Activated CD4-positive, alpha-beta T cell treated with anti-CD3 and anti-CD28 coated beads, Interleukin-10, Interleukin-2, amounts not matched to agents 100 ng/mL and 50 ng/mL, durations not matched to agents 16 hours and 8 hours (primary cell): ENCODE data around the gene ZFP62.
"Not testable (repeated sequence)": the region's sequence is repeated elsewhere in the genome, so short reads cannot be mapped to it uniquely, and the experiment has no call there.

Experiments
- DNase-seq: peaks from one replicate; pipeline ENCODE4 v3.0.0-alpha.2; 2020

The ZFP62 gene

DNA sequence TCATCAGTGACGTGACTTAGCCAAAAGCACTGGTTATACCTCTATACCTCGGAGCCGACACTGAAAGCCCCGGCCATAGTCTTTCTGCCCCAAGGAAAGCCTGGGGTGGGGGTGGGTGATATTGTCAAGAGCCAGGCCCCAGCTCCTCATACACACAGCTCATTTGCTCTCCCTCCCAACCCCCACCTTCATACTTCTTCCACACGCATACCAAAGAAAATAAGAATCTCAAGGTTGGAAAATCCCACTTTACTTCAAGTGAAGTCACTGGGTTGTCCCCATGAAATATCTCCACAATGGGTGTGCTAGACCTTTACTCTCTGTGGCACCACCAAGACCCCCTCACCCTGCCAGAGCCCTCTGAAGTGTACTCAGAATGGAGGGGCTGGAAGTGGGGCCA is 31.4 kb downstream of the ZFP62 start:
- DNase-seq: no peak

DNA sequence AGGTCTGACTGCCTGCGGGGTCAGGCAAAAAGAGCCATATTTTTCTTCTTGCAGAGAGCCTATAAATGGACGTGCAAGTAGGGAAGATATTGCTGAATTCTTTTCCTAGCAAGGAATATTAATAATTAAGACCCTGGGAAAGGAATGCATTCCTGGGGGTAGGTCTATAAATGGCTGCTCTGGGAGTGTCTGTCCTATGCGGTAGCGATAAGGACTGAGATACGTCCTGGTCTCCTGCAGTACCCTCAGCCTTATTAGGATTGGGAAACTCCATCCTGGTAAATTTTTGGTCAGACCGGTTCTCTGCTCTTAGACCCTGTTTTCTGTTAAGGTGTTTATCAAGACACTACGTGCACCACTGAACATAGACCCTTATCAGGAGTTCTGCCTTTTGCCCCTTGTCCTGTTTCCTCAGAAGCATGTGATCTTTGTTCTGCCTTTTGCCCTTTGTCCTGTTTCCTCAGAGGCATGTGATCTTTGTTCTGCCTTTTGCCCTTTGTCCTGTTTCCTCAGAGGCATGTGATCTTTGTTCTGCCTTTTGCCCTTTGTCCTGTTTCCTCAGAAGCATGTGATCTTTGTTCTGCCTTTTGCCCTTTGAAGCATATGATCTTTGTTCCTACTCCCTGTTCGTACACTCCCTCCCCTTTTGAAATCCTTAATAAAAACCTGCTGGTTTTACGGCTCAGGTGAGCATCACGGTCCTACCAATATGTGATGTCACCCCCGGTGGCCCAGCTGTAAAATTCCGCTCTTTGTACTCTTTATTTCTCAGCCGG is 32.1 kb downstream of the ZFP62 start:
- DNase-seq: not testable (repeated sequence)

DNA sequence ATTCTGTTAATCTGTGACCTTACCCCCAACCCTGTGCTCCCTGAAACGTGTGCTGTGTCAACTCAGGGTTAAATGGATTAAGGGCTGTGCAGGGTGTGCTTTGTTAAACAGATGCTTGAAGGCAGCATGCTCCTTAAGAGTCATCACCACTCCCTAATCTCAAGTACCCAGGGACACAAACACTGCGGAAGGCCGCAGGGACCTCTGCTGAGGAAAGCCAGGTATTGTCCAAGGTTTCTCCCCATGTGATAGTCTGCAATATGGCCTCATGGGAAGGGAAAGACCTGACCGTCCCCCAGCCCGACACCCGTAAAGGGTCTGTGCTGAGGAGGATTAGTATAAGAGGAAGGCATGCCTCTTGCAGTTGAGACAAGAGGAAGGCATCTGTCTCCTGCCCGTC is 33.7 kb downstream of the ZFP62 start:
- DNase-seq: not testable (repeated sequence)

DNA sequence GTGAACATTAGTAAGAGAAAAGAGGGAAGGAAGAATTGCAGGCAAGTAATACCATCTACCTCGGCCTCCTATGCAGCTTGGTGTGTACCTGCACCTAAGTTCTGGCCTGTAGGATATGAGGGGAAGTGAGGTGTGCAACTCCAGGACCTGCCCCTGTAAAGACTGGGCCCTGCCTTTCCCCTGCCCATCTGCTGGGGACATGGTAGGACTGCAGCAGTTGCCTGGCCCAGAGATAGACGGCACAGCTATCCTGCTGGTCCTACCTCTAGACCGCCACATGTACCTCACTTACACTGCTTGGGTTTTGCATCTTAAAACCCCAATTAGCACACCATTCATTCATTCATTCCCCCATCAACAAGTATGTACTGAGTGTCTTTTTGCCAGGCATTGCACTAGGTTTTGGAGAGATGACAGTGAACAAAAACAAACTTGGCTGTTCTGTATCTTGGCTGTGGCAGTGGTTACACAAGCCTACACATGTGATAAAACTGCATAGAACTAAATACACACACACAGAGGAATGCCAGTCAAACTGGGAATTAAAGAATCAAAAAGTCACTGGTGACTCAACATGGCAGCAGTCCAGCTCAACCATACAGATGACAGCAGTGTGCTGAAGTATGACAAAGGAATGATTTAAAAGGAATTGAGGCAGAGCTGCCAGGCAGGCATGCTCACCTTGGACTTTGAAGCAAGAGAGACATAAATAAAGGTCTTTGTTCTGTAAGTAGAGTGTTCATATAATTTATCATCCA is 35.1 kb downstream of the ZFP62 start:
- DNase-seq: peak; percentile 59

DNA sequence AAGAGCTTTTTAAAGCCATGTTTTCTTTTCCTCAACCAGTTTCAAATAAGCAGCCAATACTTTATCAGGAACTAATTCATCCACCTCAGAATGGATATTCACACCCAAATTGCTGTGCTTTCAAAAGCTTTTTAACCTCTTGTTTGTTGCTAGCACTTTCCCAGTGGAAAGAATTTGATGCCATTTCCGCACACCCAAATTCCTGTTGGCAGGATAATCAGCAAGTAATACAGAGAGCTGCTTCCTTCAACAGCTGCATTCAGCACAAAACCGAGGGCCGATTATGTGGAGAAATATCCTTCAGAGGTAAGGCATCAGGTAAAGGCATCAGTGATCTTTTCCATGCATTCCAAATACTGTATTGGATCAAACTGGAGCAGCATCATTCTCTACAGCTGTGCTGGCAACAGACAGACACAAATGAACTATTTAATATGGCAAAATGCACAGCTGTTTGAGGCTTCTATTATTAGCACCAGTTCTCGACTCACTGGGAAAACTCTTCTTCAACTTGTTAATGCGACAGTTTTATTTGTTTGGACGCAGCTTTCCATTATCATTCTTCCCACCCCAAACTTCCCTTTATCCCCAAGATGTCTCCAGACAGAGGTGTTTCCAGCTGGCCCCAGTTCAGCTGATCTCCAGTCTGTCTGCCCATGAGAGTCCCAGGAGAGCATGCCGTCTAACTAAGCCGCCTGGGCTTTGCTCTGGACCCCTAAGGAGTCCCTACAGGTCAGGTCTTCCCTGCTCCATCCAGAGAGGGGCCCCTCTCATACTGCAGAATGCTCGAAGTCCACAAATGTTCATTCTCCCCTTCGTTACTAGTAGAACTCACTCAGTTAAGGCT is 36.2 kb downstream of the ZFP62 start:
- no peak for DNase-seq

DNA sequence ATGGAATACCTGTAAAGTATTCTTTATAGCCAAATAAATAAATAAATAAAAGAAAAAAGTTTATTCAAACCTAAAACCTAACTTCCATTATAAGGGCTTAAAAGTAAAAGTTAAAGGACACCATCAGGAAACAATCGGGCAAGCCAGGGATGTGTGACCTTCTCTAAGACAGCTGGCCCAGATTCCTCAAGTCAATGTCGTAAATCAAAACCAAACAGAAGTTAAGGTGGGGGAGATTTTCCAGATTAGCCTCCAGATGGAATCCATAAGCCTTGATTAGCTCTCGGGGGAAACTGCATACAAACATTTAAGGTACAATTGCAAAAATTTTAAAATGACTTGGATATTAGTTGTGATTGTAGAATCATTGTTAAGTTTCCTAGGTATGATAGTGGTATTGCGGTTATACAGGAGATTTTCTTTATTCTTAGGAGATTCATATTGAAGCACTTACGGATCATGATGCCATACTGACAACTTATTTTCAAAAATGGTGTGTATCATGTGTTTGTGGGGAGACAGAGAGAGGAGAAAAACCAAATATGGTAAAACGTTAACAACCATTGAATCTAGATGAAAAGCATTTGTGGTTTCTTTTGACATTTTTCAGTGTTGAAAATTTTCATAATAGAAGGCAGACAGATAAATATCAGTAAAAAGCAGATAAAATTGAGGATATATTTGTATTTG is 37.0 kb downstream of the ZFP62 start:
- DNase-seq: no peak

DNA sequence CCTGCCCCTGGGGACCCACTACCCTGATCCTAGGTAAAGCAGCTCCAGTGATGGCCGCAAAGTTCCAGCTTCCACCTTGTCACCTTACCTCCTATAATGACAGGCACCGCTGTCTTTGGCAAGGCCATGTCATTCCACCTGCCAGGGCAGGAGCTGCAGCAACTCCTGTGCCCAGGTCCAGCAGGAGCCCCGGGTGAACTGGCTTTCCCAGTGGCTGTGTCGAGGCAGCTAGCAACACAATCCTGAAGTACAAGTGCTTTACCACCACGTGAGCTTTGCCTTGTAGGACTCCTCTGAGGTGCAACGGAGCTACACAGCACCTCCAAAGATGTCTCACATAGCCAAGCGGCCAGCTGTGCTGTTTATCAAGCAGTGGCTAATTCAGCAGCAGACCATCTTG is 37.7 kb downstream of the ZFP62 start:
- no peak for DNase-seq

DNA sequence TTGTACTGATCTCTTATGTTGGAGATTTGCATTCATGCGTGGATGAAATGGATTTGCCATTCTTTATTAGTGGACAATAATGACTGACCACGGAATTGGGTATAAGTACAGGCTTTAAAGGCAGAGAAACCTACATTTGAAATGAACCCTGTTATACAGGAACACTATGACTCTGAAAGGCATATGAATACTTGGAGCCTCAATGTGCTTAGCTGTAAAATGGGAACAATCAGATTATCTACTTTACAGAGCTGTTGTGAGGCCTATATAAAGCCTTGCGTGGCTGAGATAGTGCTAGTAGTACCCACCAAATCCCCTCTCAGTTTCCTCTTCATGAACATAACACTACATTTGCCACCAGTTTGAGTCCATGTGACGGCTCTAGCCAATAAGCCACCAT is 39.5 kb downstream of the ZFP62 start:
- DNase-seq: no peak

DNA sequence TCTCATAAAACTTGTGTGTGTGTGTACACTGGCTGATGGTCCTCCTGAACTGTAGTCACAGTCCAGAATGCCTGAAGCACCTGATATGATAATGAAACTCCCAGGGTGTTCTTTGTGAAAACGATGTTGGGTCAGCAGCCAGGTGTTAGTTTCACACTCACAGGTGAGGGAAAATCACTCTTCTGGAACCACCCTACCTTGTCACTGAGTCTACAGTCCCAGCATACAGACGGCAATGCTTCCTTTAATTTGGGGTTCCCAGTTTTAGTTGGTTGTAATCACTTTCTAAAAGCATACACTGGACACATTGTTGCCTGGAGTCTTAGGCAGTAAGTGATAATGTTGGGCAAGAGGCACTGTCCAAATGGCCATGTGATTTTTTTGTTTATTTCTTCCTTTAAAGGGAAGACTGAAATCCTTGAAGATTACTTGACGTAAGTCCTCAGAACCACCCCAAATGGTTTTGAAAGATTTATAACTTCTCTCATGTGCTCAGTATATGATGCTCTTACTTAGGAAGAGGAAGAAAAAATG is 40.2 kb downstream of the ZFP62 start:
- no peak for DNase-seq

DNA sequence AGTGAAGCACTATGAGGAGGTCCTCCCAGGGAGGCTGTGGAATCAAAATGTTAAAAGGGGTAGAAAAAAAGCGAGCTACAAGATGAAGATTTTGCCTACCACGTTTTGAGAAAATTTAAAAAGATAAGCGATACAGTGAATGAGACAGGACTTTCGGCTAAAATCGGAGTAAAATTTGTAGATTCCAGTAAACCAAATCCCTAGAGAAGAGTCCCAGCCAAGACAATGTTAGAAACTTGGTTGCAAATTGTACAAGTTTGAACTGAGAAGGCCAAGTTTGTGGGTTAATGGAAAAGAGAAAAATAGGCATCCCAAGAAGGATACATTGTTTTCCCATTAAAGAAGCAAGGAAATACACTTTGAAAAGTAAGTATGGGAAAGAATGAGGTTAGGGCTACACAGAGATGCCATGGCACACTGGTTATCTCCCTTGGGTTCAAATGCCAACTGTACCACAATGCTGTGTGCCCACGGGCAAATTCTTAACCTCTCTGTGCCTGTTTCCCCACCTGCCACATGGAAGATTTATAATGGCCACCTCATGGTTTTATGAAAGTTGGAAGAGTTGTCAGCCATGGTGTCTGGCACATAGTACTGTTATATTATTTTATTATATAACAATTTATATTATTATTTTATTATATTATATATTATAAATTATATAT is 42.3 kb downstream of the ZFP62 start:
- no peak for DNase-seq

DNA sequence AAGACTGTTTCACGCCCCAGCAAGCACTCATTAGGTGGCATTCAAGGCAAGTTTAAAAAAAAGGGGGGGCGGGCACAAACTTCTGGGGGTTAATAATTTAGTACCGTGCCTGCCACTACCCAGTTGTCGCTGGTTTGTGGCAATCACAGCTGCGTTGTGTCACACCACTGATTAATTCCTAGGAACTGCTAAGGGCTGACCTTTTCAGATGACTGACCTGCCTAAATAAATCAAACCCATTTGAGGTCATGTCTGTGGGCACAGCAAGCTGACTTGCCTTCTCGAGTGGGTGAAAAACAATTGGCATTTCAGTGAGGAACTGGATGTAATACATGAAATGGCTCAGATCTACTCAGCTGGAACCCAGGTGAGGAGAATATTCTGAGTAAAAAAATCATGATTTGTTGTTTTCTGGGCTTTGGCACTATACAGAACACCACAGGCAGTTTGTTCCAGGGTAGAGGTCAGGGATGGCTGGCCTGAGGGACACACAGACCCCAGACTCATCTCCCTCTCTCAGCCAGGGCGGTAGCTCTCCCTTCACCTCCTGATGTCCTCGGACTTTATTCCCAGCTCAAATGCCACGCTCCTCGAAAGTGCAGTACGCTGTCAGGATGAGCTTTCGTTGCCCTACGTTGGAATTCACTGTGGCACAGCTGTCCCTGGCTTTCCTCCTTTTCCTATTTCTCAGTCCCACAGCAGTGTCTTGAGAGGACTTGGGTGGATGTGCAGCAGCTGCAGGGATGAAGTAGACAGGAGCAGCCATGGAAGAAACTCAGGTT is 43.0 kb downstream of the ZFP62 start:
- no peak for DNase-seq

DNA sequence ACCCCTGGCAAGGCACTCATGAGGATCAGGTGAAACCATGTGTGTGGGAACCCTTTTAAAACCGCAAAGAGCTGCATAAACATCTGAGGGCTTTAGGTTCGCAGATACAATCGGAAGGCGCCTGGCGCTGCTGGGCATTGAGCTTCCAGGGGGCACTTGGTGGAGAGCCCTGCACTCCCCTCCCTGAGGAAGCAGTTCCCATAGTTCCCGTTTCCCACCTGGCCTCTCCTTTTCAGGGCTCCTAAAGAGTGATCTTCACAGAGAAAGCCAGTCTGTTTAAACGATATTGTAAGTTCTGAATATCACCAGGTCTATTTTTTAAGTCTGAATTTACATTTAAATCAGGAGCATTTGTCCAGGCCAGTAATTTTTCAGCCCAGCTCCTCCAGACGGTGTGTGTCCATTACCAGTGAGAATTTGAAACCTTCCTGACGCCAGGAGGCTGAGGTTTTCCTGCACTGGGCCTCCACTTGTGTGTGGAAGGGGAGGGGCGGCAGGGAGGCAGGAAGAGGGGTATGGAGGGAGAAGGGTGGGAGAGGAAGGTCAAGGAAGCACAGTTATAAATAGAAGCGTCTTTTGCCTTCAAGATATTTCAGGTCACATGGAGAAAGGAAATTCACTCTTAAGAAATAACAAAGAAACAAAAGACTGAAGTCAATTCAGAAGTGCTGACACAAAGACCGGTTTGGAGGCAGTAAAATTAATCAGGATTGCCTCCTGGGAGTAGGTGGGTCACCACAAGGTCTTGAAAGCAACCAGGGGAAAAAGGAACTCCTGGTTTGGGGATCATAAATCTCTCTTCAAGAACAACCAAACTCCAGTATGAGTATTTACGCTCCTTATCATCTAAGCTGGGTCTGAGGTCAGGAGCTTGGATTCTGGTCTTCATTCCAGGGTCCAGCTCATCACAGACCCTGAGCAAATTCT is 44.2 kb downstream of the ZFP62 start:
- no peak for DNase-seq

DNA sequence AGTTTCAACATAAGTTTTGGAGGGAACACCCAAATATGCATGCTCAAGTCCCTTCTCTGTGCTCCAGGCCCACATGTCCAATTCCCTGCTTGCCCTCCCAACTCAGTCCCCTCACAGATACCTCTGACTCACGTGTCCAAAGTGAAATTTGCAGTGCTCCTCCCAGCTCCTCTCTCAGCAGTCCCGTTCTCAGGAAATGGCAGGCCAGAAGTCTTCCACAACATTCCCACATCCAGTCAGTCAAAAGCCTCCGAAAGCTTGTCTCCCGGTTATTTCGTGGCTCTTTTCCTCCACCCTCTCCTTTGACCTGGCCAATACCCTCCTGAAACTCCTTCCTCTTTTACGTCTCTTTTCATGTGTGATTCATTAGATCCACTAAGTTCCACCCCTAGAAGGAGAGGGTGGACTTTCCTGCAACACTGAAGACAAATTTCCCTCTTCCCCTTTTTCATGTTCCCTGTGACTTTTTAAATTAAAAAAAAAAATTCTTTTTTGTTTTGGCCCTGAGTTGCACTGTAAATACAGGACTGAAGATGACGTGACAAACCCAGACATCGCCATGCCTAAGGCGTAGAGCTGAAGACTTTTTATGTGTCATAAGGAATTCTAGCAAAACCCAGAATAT is 45.7 kb downstream of the ZFP62 start:
- no peak for DNase-seq

DNA sequence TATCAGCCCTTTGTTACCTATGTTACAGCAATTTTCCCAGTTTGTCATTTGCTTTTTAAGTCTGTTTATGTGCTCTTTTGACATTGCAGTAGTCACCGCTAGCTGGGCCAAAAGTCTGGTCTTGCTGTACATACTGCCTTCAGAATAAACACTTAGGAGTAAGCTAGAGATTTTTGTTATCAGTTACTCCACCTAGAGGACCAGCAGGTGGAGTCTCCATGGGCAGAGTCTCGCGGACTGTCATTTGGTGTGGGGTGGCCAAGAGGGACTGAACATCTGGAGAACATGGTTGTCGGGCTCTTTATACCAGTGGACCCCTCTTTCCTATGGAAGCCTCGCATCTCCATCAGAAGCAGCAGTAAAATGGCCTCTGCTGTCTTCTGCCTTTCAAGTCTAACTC is 47.7 kb downstream of the ZFP62 start:
- no peak for DNase-seq

DNA sequence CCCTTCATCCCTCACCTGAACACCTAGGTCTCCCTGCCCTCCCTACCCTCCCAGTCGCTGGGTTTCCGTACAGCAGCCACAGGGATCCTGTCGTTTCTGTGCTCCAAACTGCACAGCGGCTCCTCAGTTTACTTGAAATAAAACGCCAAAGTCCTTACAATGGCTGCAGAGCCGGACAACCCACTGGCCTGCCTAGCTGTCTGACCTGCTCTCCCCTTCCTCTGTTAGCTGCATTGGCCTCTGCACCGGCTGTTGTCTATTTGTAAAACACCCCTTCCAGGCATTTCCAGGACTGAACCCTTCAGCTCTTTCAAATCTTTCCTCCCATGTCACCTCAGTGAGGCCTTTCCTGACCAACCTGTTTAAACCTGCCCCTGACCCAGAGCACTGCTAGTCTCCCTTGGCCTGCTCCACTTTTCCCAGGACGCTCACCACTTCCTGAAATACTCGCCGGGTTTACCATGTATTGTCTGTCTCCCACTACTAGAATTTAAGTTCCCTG is 49.4 kb downstream of the ZFP62 start:
- DNase-seq: no peak

DNA sequence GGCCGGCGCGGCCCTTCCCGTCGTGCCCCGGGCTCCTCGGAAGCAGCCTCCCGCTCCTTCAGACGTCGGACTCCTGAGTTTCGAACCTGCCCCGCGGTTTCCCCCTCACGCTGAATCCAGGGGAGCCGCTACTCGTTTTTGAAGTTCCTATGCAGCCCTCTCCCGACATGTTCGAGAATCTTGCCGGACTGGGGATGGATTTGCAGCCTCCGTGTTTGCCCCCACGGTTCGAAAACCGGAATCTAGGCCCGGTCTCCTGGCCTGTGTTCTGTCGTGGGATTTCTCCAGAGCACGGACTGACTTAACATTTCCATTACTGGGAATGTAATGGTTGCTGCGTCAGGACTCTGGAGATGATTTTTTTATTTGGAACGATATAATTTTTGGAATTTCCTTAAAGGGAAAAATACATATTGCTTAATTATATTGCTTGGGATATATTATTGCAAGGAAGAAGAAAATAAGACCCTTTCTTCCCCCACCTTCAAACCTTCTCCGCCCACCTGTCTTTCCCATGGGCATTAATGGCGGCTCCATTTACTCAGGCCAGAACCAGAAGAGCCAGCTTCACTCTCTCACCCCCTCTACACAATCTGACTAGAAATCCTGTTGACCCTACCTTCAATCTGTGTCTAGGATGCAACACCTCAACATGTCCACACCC is 50.0 kb downstream of the ZFP62 start:
- no peak for DNase-seq

DNA sequence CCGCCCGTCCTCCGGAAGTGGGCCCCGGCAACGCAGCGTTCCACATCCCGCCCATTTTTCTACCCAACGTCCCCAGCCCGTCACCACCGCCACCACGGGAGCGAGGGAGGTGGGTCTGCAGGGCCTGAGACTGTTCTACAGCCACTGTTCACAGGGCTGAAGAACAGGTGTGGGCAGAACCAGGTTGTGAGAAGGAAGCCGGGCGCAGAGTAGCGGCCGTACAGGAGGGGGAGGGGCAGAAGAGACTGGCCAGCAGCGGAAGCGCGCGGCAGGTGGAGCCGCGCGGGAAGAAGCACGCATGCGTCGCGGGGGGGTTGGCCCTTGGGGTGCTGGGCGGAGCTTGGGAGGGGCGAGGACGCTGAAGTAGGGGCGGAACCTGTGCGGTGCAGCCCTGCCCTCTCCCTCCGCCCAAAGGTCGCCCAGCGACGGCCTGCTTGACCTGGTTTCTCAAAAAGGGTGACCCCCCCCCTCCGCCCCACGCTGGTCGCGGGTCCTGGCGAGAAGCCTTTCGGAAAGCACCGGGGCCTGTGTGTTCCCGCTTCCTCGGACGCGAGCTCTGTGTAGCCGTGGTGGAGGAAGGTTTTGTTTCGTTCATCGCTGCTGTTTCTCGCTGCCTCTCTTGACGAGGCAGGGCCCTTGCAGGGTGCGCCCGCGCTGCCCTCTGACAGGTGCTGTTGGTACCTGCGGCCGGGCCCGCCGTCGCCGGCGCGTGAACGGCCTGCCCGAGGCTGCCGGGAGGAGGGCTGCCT is 50.7 kb downstream of the ZFP62 start:
- DNase-seq: peak; percentile 97
